Stimulated activated CD8-positive, alpha-beta memory T cell treated with anti-CD3 and anti-CD28 coated beads, Interleukin-12 subunit alpha, Interleukin-12 subunit beta, amount 100 ng/mL, for 24 hours (primary cell): ENCODE measurements around the gene PPM1K.

Experiments used
- DNase-seq: peaks from one replicate; pipeline ENCODE4 v3.0.0-alpha.2; 2020; ENCODE audit errors: extremely low read depth

PPM1K gene

GRCh38 chr4:88276952-88277710 is 7.2 kb downstream of the PPM1K start:
- no peak for DNase-seq

DNA sequence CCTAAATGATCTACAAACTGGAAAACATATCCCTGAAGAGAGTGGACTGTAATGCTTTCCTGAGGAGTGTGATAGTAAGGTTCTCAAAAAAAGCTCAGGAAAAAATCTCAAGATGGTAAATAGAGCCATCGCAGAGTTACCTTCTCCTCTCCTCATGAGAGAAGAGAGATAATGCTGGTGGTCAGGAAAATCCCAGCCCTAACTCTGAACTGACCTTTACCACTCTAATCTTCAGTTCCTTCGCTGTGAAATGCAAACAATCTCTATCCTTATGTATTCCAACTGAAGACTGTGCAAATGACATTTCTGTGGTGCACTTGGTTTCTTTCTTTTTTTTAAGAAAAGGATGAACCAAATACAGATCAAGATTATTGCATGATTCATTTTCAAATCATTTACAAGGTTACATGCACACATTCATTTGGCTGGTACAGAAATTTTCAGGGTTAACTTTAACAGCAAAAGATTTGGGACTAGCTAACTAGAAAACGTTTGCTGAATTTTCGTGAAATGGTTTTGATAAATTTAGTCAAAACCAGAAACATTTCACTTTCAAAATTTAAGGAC is 8.3 kb downstream of the PPM1K start:
- no peak for DNase-seq

GRCh38 chr4:88275516-88275915 is 8.8 kb downstream of the PPM1K start:
- no peak for DNase-seq

- no peak for DNase-seq
Observed at GRCh38 chr4:88268913-88269312, 15.4 kb downstream of the PPM1K start.

DNA sequence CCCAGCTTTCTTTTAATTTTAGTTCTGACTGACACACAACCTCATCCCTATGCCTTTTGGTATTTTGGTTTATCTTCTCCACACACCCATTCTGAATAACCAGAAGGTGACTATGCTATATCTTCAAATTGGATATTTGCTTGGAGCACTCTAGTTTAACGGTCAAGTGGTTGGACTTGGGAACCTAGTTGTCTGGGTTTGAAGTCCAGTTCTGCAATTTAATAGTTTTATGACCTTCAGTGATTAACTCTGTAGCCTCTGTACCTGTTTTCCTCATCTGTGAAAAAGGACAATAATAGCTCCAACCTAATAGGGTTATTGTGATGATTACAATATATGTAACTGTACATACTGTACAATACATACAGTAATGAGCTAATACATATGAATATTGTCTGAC is 20.0 kb downstream of the PPM1K start:
- no peak for DNase-seq

DNA sequence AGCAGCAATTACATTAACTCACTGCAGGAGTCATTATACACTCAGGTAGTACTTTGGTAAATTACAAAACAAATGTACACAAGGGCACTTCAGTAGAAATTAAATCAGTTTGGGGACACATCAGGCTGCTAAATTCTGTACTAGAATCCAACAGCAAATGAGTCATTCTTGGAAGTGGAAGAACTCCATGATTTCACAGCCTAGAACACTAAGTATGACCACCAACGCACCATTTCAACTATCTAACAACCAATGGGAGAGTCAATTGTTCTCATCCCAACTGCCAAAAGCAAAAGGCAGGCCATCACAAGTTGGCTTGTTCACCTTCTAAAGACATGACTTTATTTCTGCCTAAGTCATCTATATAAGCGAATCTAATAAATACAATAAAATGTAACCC is 26.6 kb downstream of the PPM1K start:
- no peak for DNase-seq

DNA sequence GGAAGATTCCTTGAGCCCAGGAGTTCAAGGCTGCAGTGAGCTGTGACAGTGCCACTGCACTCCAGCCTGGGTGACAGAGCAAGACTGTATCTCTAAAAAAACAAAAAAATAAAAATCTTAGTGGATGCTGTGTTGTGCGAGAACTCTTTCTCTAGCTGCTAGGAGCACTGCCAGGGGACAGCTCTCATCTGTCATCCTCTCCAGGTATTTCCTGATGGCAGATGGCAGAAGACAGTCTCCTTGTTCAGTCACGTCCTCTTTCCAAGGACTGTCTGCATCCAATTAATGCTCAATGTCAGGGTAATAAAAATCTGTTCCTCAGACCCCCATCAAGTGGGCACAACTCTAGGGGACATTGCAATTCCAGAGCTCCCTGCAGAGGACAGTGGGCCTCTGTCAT is 29.2 kb downstream of the PPM1K start:
- no peak for DNase-seq

DNA sequence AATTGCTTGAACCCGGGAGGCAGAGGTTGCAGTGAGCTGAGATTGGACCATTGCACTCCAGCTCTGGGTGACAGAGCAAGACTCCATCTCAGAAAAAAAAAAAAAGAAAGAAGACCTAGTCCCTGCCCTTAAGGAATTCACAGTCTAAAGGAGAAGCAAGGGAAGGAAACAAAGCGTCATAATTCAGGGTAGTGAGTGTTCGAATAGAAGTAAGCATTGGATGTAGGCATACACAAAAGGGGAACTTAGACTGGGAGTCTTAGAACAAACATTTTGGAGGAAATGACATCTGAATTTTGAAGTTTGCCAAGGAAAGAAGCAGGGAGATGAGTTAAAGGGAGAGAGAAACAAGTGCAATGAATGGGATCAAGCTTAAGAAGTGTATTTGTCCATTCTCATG is 32.4 kb downstream of the PPM1K start:
- DNase-seq, result no peak

- DNase-seq, result no peak
Observed at GRCh38 chr4:88247148-88247547, 37.2 kb downstream of the PPM1K start.

DNA sequence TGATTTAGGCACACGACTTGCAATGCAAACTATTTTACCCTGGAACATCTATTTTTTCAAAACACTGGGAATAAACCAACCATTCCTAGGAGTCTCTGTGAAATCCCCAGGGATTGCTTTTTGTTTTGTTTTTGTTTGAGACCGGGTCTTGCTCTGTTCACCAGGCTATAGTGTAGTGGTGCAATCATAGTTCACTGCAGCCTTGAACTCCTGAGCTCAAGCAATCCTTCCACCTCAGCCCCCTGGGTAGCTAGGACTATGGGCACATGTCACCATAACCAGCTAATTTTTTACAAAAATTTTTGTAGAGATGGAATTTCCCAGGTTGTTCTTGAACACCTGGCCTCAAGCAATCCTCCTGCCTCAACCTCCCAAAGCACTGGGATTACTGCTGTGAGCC is 37.8 kb downstream of the PPM1K start:
- DNase-seq, result no peak

GRCh38 chr4:88244816-88245579 is 39.4 kb downstream of the PPM1K start:
- DNase-seq, result no peak

DNA sequence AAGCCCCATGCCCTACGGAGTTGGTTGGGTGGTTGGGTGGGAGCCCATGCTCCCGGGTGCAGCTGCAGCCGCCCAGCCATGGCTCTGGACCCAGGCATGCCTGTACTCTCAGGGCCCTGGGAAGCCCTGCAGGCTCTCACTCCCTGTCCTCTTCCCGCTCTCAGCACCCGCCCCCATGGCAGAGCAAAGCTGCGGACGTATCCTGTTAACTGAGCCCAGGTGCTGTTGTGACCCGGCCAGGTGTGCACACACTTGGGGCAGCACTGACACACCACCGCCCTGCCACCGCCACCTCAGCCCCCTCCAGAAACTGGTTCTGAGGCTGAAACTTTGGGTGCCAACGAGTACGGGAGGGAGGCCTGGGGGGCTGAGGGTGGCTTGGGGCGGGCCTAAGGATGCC is 40.3 kb downstream of the PPM1K start:
- DNase-seq, result no peak

DNA sequence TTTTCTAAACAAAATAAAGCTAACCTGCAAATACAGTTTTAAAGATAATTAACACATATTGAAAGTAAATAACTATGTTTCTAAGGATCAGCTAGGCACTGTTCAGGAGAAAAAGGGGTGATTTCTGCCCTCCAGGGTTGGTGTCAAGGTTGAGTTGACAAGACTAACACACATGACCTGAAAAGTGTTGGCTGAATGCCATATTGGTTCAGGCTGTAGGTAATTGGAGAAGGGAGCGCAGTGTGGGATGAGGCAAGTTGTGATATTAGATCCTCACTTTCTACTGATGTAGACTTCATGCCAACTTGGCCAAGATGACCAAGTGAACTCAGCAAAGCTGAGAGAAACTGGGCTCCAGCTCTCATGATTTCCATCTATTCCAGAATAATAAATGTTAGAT is 42.2 kb downstream of the PPM1K start:
- DNase-seq, result no peak

DNA sequence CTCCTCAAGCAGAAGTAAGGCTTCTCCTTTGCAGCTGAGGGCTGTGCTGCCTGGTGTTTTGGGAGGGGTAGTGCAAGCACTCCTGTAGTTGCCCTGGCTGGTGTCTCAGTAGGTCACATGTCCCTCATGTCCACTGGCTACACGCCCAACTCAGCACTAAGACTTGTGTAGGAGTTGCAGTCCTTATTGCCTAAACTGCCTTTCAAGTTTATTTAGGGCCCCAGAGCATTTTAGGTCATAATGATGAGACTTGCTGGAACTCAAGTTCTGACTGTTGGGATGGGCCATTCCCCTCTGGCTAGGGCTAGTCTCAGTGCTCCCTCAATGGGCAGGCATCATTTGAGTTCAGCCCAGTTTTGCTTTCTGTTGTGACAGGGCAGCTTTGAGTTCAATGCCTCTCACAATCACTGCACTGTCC is 44.1 kb downstream of the PPM1K start:
- DNase-seq, result no peak

GRCh38 chr4:88230969-88231771 is 53.2 kb downstream of the PPM1K start:
- DNase-seq, result no peak

GRCh38 chr4:88230461-88230891 is 53.9 kb downstream of the PPM1K start:
- DNase-seq, result no peak

GRCh38 chr4:88227734-88228133 is 56.6 kb downstream of the PPM1K start:
- no peak for DNase-seq

GRCh38 chr4:88226143-88226542 is 58.2 kb downstream of the PPM1K start:
- no peak for DNase-seq

DNA sequence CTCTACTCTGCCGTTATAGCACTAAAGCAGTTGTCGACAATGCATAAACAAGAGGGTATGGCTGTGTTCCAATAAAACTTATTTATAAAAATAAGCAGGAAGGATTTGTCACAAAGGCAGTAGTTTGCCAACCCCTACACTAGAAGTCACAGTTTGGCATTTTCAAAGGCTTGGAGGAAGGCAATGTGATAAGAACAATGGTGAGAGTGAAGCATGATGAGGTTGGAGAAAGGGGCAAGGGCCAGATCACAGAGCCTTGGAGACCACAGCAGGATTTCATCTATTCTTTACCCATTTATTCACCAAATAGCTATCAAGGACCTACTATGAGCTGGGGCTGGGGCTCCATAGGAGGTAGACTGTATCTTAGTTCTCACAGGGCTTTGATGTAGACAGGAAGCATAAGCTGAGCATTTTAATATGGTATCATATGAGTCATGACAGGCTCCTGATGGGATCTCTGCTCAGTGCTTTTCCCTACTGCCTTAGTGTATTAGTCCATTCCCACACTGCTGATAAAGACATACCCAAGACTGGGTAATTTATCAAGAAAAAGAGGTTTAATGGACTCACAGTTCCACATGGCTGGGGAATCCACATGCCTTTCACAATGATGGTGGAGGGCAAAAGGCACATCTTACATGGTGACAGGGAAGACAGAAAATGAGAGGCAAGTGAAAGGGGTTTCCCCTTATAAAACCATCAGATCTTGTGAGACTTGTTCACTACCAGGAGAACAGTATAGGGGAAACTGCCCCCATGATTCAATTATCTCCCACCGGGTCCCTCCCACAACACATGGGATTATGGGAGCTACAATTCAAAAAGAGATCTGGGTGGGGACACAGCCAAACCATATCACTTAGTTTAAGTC is 58.9 kb downstream of the PPM1K start:
- no peak for DNase-seq

- no peak for DNase-seq
Observed at GRCh38 chr4:88223516-88223915, 60.8 kb downstream of the PPM1K start.

- DNase-seq, result no peak
Observed at GRCh38 chr4:88219099-88219498, 65.3 kb downstream of the PPM1K start.
